Endothelial cell of umbilical vein (primary cell): Measurements from ENCODE around the gene OPCML. TPM values are rescaled to one million over a fixed set of nuclear protein-coding genes. Genes with fewer than 3 reads are reported as not detected.

ENCODE experiments used
- BruUV-seq: library from RNA; stranded (reverse); fragments of 400-500 nt; replicated peaks from 2 replicates; lab custom pipeline; 2021; lab: Mats Ljungman, UMichigan
- CTCF ChIA-PET: fragments of 300-600, 350-600 bp; sonication (Branson Sonifier 250); formaldehyde crosslinking; loops from one replicate; lab custom pipeline; 2021; ENCODE audit warnings: antibody characterized with exemption, inconsistent platforms; lab: Charles Lee
- POLR2A ChIA-PET: fragments of 300-600, 350-600 bp; sonication (Branson Sonifier 250); formaldehyde crosslinking; loops from one replicate; lab custom pipeline; 2021; ENCODE audit warnings: antibody characterized with exemption, inconsistent platforms; lab: Charles Lee
- DNase-seq: peaks from one replicate; pipeline ENCODE4 v3.0.0-alpha.2; 2011; ENCODE audit warnings: low read depth, low spot score
- FAIRE-seq: peaks from 2 replicates; lab custom pipeline; 2011; peaks lifted over from hg19 to GRCh38; lab: Jason Lieb, UNC
- H2AFZ ChIP-seq: 2 replicates; pipeline ENCODE4 v1.6.0; 2012; ENCODE audit warnings: low read depth, low read length, control low read depth, inconsistent platforms
- H3K27ac ChIP-seq: 2 replicates; pipeline ENCODE4 v1.5.1; 2011; ENCODE audit warnings: low read depth, mild to moderate bottlenecking, control low read depth, low read length, moderate library complexity; ENCODE audit not compliant: insufficient read depth
- H3K27me3 ChIP-seq, 2 experiments: 2 replicates each; pipeline versions ENCODE4 v1.6.0 to v1.6.1; 2011; ENCODE audit warnings: low read length in 2 of 2, mixed read lengths in 1 of 2; ENCODE audit not compliant: control insufficient read depth in 2 of 2, insufficient read depth in 2 of 2
- H3K36me3 ChIP-seq, 2 experiments: 2 replicates in 1 of 2; 3 replicates in 1 of 2; pipeline ENCODE4 v1.5.1; 2011; ENCODE audit warnings: low read length in 2 of 2, mild to moderate bottlenecking in 1 of 2, moderate library complexity in 1 of 2; ENCODE audit not compliant: control insufficient read depth in 2 of 2, insufficient read depth in 2 of 2; ENCODE audit errors: extremely low read depth in 1 of 2
- H3K4me1 ChIP-seq: 3 replicates; pipeline ENCODE4 v1.5.1; 2011; ENCODE audit warnings: mild to moderate bottlenecking, low read length; ENCODE audit not compliant: control insufficient read depth, insufficient read depth; ENCODE audit errors: extremely low read depth
- H3K4me2 ChIP-seq: 2 replicates; pipeline ENCODE4 v1.6.1; 2011; ENCODE audit warnings: low read length, control low read depth, mixed read lengths; ENCODE audit not compliant: insufficient read depth
- H3K4me3 ChIP-seq, 3 experiments: fragments of 200-600 bp in 1 of 3; sonication (generic), shearing (Covaris generic) in 1 of 3; replicated peaks in 1 of 3; 2 replicates each; pipeline ENCODE4 v1.5.1; 2011 to 2016; ENCODE audit warnings: control low read depth in 3 of 3, low read length in 3 of 3, mild to moderate bottlenecking in 2 of 3, inconsistent platforms in 1 of 3, low read depth in 1 of 3, moderate library complexity in 1 of 3; ENCODE audit not compliant: insufficient read depth in 1 of 3
- H3K79me2 ChIP-seq: 2 replicates; pipeline ENCODE4 v1.6.0; 2012; ENCODE audit warnings: low read length, inconsistent platforms; ENCODE audit not compliant: control insufficient read depth, insufficient read depth
- H3K9ac ChIP-seq: replicated peaks from 2 replicates; pipeline ENCODE3; 2011; ENCODE audit warnings: low read length, control low read depth; ENCODE audit not compliant: insufficient read depth; ENCODE audit errors: extremely low read depth
- H3K9me1 ChIP-seq: replicated peaks from 3 replicates; pipeline ENCODE4 v1.6.0; 2011; ENCODE audit warnings: mild to moderate bottlenecking, low read length; ENCODE audit not compliant: control insufficient read depth, insufficient read depth; ENCODE audit errors: extremely low read depth
- H3K9me3 ChIP-seq: replicated peaks from 2 replicates; pipeline ENCODE4 v1.5.1; 2012; ENCODE audit warnings: low read length, inconsistent platforms; ENCODE audit not compliant: control insufficient read depth, insufficient read depth
- H4K20me1 ChIP-seq: replicated peaks from 2 replicates; pipeline ENCODE3; 2011; ENCODE audit warnings: mild to moderate bottlenecking, low read length; ENCODE audit not compliant: control insufficient read depth, insufficient read depth; ENCODE audit errors: extremely low read depth
- CTCF ChIP-seq, 2 donors: IDR thresholded peaks; 1 replicate in 1 of 2; 2 replicates in 1 of 2; pipeline ENCODE4 v1.5.1; 2011; ENCODE audit warnings: low read length in 2 of 2, mild to moderate bottlenecking in 2 of 2, moderate library complexity in 2 of 2, control low read depth in 1 of 2, inconsistent platforms in 1 of 2, low read depth in 1 of 2; ENCODE audit not compliant: insufficient read depth in 1 of 2; ENCODE audit errors: extremely low read depth in 1 of 2
- EZH2 ChIP-seq: IDR thresholded peaks from 2 replicates; pipeline ENCODE4 v1.6.1; 2012; ENCODE audit warnings: borderline replicate concordance, low read depth, mild to moderate bottlenecking, moderate library complexity, low read length, inconsistent platforms; ENCODE audit not compliant: severe bottlenecking
- FOS ChIP-seq: IDR thresholded peaks from 2 replicates; pipeline ENCODE4 v1.6.1; 2011; ENCODE audit warnings: mild to moderate bottlenecking, low read length, moderate library complexity, borderline replicate concordance; ENCODE audit not compliant: insufficient read depth
- GATA2 ChIP-seq: IDR thresholded peaks from 2 replicates; pipeline ENCODE4 v1.7.0; 2011; ENCODE audit warnings: low read depth, mild to moderate bottlenecking, moderate library complexity, mixed read lengths, low read length; ENCODE audit not compliant: insufficient read length, insufficient read depth
- JUN ChIP-seq: IDR thresholded peaks from 2 replicates; pipeline ENCODE4 v1.6.1; 2011; ENCODE audit warnings: borderline replicate concordance, low read depth; ENCODE audit not compliant: insufficient read length, insufficient read depth
- MAX ChIP-seq: IDR thresholded peaks from 2 replicates; pipeline ENCODE4 v1.6.1; 2011; ENCODE audit not compliant: insufficient read depth, insufficient read length
- MYC ChIP-seq: IDR thresholded peaks from one replicate; pipeline ENCODE4 v1.6.1; 2011; ENCODE audit warnings: mild to moderate bottlenecking, low read depth, low read length
- POLR2A ChIP-seq: IDR thresholded peaks from 2 replicates; pipeline ENCODE4 v1.6.1; 2012; ENCODE audit warnings: low read depth, mild to moderate bottlenecking, control low read depth, low read length
- POLR2AphosphoS5 ChIP-seq: IDR thresholded peaks from 2 replicates; pipeline ENCODE4 v1.6.1; 2012; ENCODE audit warnings: low read depth, mild to moderate bottlenecking, control low read depth, low read length, moderate library complexity; ENCODE audit not compliant: insufficient read depth
- dilution Hi-C: fragments of 300-500 bp; cut with MboI; formaldehyde crosslinking; loops from one replicate; pipeline ENCODE4 v1.15.0; 2019; ENCODE audit warnings: low sequenced_read_pairs; ENCODE audit not compliant: extremely low pct_ligation_motif_present
- intact Hi-C: fragments of 100-400 bp; cut with micrococcal nuclease; formaldehyde crosslinking; loops from one replicate; pipeline ENCODE4 v1.10.0; 2022
- polyA plus RNA-seq, 4 experiments: library from polyadenylated mRNA; depleted of rRNA in 3 of 4; stranded (reverse) in 3 of 4; unstranded in 1 of 4; fragments of >200 nt; gene quantifications; 2 replicates each; pipeline versions ENCODE4 v1.2.1 to v1.2.3, GENCODE V29; 2011 to 2012; ENCODE audit warnings: missing spikeins in 1 of 4
- total RNA-seq: library from RNA; stranded (reverse); gene quantifications from 2 replicates; pipeline ENCODE4 v1.2.3, GENCODE V29; 2021

The OPCML gene
- total and polyA plus RNA-seq, 2 donors (not counting 3 experiments of a cell fraction or from before 2014, with no cell fraction given) = not detected

DNA sequence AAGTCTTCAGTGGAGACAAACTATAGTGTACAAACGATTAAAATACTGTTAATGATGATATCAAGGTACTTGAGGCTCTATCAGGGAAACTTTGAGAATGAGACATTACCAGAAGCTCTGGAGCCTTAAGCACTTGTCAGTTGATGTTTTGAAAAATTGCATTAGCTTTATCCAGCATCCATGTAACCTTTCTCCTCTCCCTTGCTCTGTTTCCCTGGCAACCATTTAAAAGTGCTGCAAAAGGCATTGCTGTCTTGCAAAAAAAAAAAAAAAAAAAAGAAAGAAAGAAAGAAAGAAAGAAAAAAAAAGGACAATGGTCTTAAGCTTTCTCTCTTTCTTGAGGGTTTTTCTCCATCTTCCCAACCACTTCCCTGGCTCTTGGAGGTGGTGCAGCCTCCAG is 787.0 kb downstream of the OPCML start:
- no peaks in the 10 kb centered on the region for H3K4me1 ChIP-seq
- no peak overlapping the region for H3K9ac ChIP-seq
- no peak overlapping the region for H2AFZ ChIP-seq
- no peak overlapping the region for H3K27ac ChIP-seq
- H3K4me2 ChIP-seq = no peak overlapping the region
- BruUV-seq = no TSS peak
- CTCF ChIA-PET = no interaction called here
- H3K79me2 ChIP-seq = no peaks in the 10 kb centered on the region
- TF ChIP-seq FOS (no peak), POLR2AphosphoS5 (no peak), MAX (no peak), JUN (no peak), GATA2 (no peak), EZH2 (no peak), CTCF (IDR thresholded peaks at IDR 0.05; ENCODE audit: extremely low read depth in 1 of 2, insufficient read depth in 1 of 2, low read depth in 1 of 2, low read length in 2 of 2) (no peak), POLR2A (no peak), MYC (no peak)
- FAIRE-seq = no peak
- H3K36me3 ChIP-seq = no peaks in the 10 kb centered on the region
- no peaks in the 10 kb centered on the region for H3K27me3 ChIP-seq
- H3K9me1 ChIP-seq = no peaks in the 10 kb centered on the region
- no peaks in the 10 kb centered on the region for H4K20me1 ChIP-seq
- DNase-seq = no peak
- dilution Hi-C loops (no loop called here), intact Hi-C loops (no loop called here)
- POLR2A ChIA-PET = no interaction called here
- peaks cover 4% of the 10 kb centered on the region for H3K9me3 ChIP-seq
- no peak overlapping the region for H3K4me3 ChIP-seq
